CD4-positive, alpha-beta T cell treated with Interleukin-10 for 1 hour (primary cell): ENCODE data around the gene RADX.
"Not testable (repeated sequence)": the region's sequence is repeated elsewhere in the genome, so short reads cannot be mapped to it uniquely, and the experiment has no call there.

Source experiments
- DNase-seq: peaks from one replicate; pipeline ENCODE4 v3.0.0-alpha.2; 2020

The RADX gene

GRCh38 chrX:106611679-106612392, at the start of gene RADX:
RADX (plus strand) TSS chrX:106611978; CDS start chrX:106612081, 103 bp downstream.
- peak; percentile 92 for DNase-seq

- no peak for DNase-seq
Measured at GRCh38 chrX:106564986-106565385, 46.8 kb upstream of the RADX start.

- no peak for DNase-seq
Measured at GRCh38 chrX:106566362-106566761, 45.4 kb upstream of the RADX start.

- DNase-seq: no peak
Measured at GRCh38 chrX:106581856-106582255, 29.9 kb upstream of the RADX start.

- no peak for DNase-seq
Measured at GRCh38 chrX:106585478-106585877, 26.3 kb upstream of the RADX start.

- no peak for DNase-seq
Measured at GRCh38 chrX:106588801-106589200, 23.0 kb upstream of the RADX start.

GRCh38 chrX:106599411-106599810, 12.4 kb upstream of the RADX start:
- DNase-seq: no peak

GRCh38 chrX:106606571-106606970, 5.2 kb upstream of the RADX start:
- no peak for DNase-seq

- peak; percentile 69 for DNase-seq
Measured at GRCh38 chrX:106608016-106608415, 3.8 kb upstream of the RADX start.

- no peak for DNase-seq
Measured at GRCh38 chrX:106611317-106611678, 480 bp upstream of the RADX start.

- no peak for DNase-seq
Measured at GRCh38 chrX:106612393-106612763, 600 bp downstream of the RADX start.

GRCh38 chrX:106613277-106613676, 1.5 kb downstream of the RADX start:
- DNase-seq: no peak

- no peak for DNase-seq
Measured at GRCh38 chrX:106615041-106615440, 3.3 kb downstream of the RADX start.

- DNase-seq: peak; percentile 12
Measured at GRCh38 chrX:106619797-106620196, 8.0 kb downstream of the RADX start.

- no peak for DNase-seq
Measured at GRCh38 chrX:106621836-106622235, 10.1 kb downstream of the RADX start.

GRCh38 chrX:106626789-106627188, 15.0 kb downstream of the RADX start:
- DNase-seq: no peak

GRCh38 chrX:106631615-106632014, 19.8 kb downstream of the RADX start:
- DNase-seq: no peak

- DNase-seq: no peak
Measured at GRCh38 chrX:106649523-106650428, 38.0 kb downstream of the RADX start.

- DNase-seq: not testable (repeated sequence)
Measured at GRCh38 chrX:106653625-106654024, 41.8 kb downstream of the RADX start.

- no peak for DNase-seq
Measured at GRCh38 chrX:106670631-106671030, 58.9 kb downstream of the RADX start.

GRCh38 chrX:106672527-106672926, 60.7 kb downstream of the RADX start:
- no peak for DNase-seq

- DNase-seq: no peak
Measured at GRCh38 chrX:106680716-106681115, 68.9 kb downstream of the RADX start.

- no peak for DNase-seq
Measured at GRCh38 chrX:106684207-106684606, 72.4 kb downstream of the RADX start.

GRCh38 chrX:106692425-106693065, 80.8 kb downstream of the RADX start:
- no peak for DNase-seq
